GM12872 (cell line): Measurements from ENCODE around the gene PIGK.

Experiments used
- TF ChIP-seq, protein P1 (sequence below): IDR thresholded peaks from 3 replicates; pipeline ENCODE4 v1.5.1; 2011; ENCODE audit warnings: low read depth, mild to moderate bottlenecking, low read length, moderate library complexity; ENCODE audit not compliant: insufficient read depth

Gene PIGK

DNA sequence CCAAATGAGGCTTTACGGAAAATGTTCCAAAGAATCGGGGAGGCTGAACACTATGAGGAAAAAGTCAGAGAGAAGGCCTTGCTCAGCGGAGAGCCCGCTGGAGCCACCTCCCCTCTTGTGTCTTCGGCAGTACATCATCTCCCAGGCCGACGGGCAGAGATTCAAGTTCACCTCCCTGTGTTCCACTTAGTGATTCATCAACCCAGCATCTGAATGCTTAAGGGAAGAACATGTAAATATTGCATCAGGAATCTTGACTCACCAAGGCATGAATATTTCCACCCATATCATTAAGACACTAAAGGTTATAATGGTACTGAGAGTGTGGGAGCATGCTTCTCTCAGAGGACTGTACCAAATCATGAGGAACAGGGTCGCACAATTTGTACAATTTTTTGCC is 179.5 kb downstream of the PIGK start:
- TF ChIP-seq, protein P1, sequence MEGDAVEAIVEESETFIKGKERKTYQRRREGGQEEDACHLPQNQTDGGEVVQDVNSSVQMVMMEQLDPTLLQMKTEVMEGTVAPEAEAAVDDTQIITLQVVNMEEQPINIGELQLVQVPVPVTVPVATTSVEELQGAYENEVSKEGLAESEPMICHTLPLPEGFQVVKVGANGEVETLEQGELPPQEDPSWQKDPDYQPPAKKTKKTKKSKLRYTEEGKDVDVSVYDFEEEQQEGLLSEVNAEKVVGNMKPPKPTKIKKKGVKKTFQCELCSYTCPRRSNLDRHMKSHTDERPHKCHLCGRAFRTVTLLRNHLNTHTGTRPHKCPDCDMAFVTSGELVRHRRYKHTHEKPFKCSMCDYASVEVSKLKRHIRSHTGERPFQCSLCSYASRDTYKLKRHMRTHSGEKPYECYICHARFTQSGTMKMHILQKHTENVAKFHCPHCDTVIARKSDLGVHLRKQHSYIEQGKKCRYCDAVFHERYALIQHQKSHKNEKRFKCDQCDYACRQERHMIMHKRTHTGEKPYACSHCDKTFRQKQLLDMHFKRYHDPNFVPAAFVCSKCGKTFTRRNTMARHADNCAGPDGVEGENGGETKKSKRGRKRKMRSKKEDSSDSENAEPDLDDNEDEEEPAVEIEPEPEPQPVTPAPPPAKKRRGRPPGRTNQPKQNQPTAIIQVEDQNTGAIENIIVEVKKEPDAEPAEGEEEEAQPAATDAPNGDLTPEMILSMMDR = no peak

DNA sequence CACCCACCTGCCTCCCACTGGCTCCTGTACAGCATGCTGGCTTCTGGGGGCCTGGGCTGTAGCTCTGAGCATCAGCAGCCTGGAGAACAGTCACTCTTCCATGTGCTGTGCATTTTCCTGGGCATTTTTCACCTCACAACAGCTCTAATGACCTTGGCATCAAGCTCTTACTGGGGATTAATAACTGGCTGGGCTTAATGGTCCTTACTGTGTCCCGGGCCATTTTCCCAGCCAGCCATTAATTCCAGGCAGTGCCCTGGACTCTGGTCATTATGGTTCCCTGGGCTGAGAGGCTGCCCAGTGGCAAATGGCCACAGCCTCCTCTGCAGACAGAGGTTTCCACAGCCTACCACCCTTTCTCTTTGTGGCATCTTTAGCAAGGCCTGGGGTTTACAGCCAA is 180.1 kb downstream of the PIGK start:
- TF ChIP-seq, protein P1 = no peak
